KMS-11 (cell line): ENCODE results near the gene BCAR3.

Experiments used
- H2AFZ ChIP-seq: fragments of 200-600 bp; sonication (generic); 2 replicates; pipeline ENCODE4 v1.6.1; 2016; ENCODE audit warnings: antibody characterized with exemption, mixed run types, low read depth
- H3K27ac ChIP-seq: fragments of 200-600 bp; sonication (generic); 2 replicates; pipeline ENCODE4 v1.6.1; 2016; ENCODE audit warnings: mild to moderate bottlenecking, mixed run types
- H3K27me3 ChIP-seq: fragments of 200-600 bp; sonication (generic); 2 replicates; pipeline ENCODE4 v1.6.1; 2017; ENCODE audit warnings: mild to moderate bottlenecking, low read depth, mixed run types, moderate library complexity; ENCODE audit not compliant: insufficient read depth
- H3K36me3 ChIP-seq: fragments of 200-600 bp; sonication (generic); 2 replicates; pipeline ENCODE4 v1.6.1; 2017; ENCODE audit warnings: mild to moderate bottlenecking, mixed run types; ENCODE audit not compliant: insufficient read depth
- H3K4me1 ChIP-seq: fragments of 200-600 bp; sonication (generic); 2 replicates; pipeline ENCODE4 v1.6.1; 2016; ENCODE audit warnings: mild to moderate bottlenecking, low read depth, mixed run types; ENCODE audit not compliant: poor library complexity, severe bottlenecking
- H3K4me2 ChIP-seq: fragments of 200-600 bp; sonication (generic); 2 replicates; pipeline ENCODE4 v1.7.0; 2016; ENCODE audit warnings: mild to moderate bottlenecking, mixed run types
- H3K4me3 ChIP-seq: fragments of 200-600 bp; sonication (generic); IDR thresholded peaks from 2 replicates; pipeline ENCODE4 v1.6.1; 2017; ENCODE audit warnings: low read depth, low read length, mixed read lengths; ENCODE audit not compliant: insufficient read depth
- H3K79me2 ChIP-seq: fragments of 200-600 bp; sonication (generic); 2 replicates; pipeline ENCODE4 v1.6.1; 2016; ENCODE audit warnings: low read depth, mixed run types; ENCODE audit not compliant: insufficient read depth
- H3K9ac ChIP-seq: fragments of 200-600 bp; sonication (generic); 2 replicates; pipeline ENCODE4 v1.6.1; 2016; ENCODE audit warnings: mild to moderate bottlenecking, mixed run types
- H4K20me1 ChIP-seq: fragments of 200-600 bp; sonication (generic); 2 replicates; pipeline ENCODE4 v1.6.1; 2016; ENCODE audit warnings: mild to moderate bottlenecking, mixed run types; ENCODE audit not compliant: insufficient read depth
- CTCF ChIP-seq: fragments of 200-600 bp; sonication (generic); conservative IDR thresholded peaks from 2 replicates; pipeline ENCODE4 v1.6.1; 2017; ENCODE audit warnings: low read depth, mild to moderate bottlenecking, antibody characterized with exemption, low read length, moderate library complexity, mixed read lengths

BCAR3 gene

GRCh38 chr1:93532780-93533378 lies 148.8 kb downstream of the BCAR3 start:
- Histone ChIP-seq H3K36me3 (no peaks in the 10 kb centered on the region), H4K20me1 (no peaks in the 10 kb centered on the region), H3K27ac (no peak overlapping the region), H3K4me3 (no peak overlapping the region), H3K4me2 (no peak overlapping the region), H3K79me2 (no peaks in the 10 kb centered on the region), H2AFZ (no peak overlapping the region), H3K9ac (no peak overlapping the region), H3K4me1 (no peaks in the 10 kb centered on the region), H3K27me3 (no peaks in the 10 kb centered on the region)
- TF ChIP-seq CTCF: no peak

- H3K79me2 ChIP-seq: no peaks in the 10 kb centered on the region
- TF ChIP-seq CTCF: no peak
- H3K27ac ChIP-seq: no peak overlapping the region
- H4K20me1 ChIP-seq: no peaks in the 10 kb centered on the region
- no peaks in the 10 kb centered on the region for H3K4me1 ChIP-seq
- no peak overlapping the region for H3K4me3 ChIP-seq
- H2AFZ ChIP-seq: no peak overlapping the region
- H3K9ac ChIP-seq: no peak overlapping the region
- no peak overlapping the region for H3K4me2 ChIP-seq
- no peaks in the 10 kb centered on the region for H3K27me3 ChIP-seq
- no peaks in the 10 kb centered on the region for H3K36me3 ChIP-seq
Observed at GRCh38 chr1:93531193-93531592, 150.4 kb downstream of the BCAR3 start.

- H3K27ac ChIP-seq: no peak overlapping the region
- TF ChIP-seq CTCF: no peak
- no peak overlapping the region for H3K9ac ChIP-seq
- H2AFZ ChIP-seq: no peak overlapping the region
- H3K79me2 ChIP-seq: no peaks in the 10 kb centered on the region
- no peak overlapping the region for H3K4me3 ChIP-seq
- no peak overlapping the region for H3K4me2 ChIP-seq
- H3K36me3 ChIP-seq: no peaks in the 10 kb centered on the region
- H3K4me1 ChIP-seq: no peaks in the 10 kb centered on the region
- no peaks in the 10 kb centered on the region for H3K27me3 ChIP-seq
- H4K20me1 ChIP-seq: no peaks in the 10 kb centered on the region
Observed at GRCh38 chr1:93528412-93528811, 153.2 kb downstream of the BCAR3 start.

- Histone ChIP-seq H3K4me1 (no peaks in the 10 kb centered on the region), H3K79me2 (no peaks in the 10 kb centered on the region), H4K20me1 (no peaks in the 10 kb centered on the region), H3K36me3 (no peaks in the 10 kb centered on the region), H3K4me3 (no peak overlapping the region), H3K27ac (no peak overlapping the region), H3K27me3 (no peaks in the 10 kb centered on the region), H2AFZ (no peak overlapping the region), H3K4me2 (no peak overlapping the region), H3K9ac (no peak overlapping the region)
- TF ChIP-seq CTCF: no peak
Observed at GRCh38 chr1:93526431-93526830, 155.2 kb downstream of the BCAR3 start.
